Transverse colon (tissue), 4 donors: Measurements from ENCODE around the gene TLR5.

Experiments used
- EP300 ChIP-seq: sonication (generic); formaldehyde crosslinking; IDR thresholded peaks from one replicate; pipeline ENCODE4 v1.6.1; 2017; ENCODE audit warnings: antibody characterized with exemption, low read depth
- POLR2A ChIP-seq: fragments of 450-650 bp; IDR thresholded peaks from one replicate; pipeline ENCODE4 v1.6.1; 2016; ENCODE audit warnings: antibody characterized with exemption, mild to moderate bottlenecking, moderate library complexity
- POLR2AphosphoS5 ChIP-seq, 3 donors: sonication (generic); formaldehyde crosslinking; IDR thresholded peaks; one replicate each; pipeline ENCODE4 v1.6.1; 2016; ENCODE audit warnings: antibody characterized with exemption in 3 of 3
- TF ChIP-seq, protein P1 (sequence below), 5 experiments: fragments of 200-600 bp in 3 of 5; fragments of 450-650 bp in 2 of 5; sonication (generic) in 3 of 5; IDR thresholded peaks; 1 replicate in 2 of 5; 2 replicates in 3 of 5; pipeline ENCODE4 v1.5.1; 2016 to 2017; ENCODE audit warnings: antibody characterized with exemption in 5 of 5, inconsistent platforms in 3 of 5, mild to moderate bottlenecking in 2 of 5, moderate library complexity in 1 of 5

GRCh38 chr1:223109581-223110026, 33.4 kb downstream of the TLR5 start:
- TF ChIP-seq, protein P1, sequence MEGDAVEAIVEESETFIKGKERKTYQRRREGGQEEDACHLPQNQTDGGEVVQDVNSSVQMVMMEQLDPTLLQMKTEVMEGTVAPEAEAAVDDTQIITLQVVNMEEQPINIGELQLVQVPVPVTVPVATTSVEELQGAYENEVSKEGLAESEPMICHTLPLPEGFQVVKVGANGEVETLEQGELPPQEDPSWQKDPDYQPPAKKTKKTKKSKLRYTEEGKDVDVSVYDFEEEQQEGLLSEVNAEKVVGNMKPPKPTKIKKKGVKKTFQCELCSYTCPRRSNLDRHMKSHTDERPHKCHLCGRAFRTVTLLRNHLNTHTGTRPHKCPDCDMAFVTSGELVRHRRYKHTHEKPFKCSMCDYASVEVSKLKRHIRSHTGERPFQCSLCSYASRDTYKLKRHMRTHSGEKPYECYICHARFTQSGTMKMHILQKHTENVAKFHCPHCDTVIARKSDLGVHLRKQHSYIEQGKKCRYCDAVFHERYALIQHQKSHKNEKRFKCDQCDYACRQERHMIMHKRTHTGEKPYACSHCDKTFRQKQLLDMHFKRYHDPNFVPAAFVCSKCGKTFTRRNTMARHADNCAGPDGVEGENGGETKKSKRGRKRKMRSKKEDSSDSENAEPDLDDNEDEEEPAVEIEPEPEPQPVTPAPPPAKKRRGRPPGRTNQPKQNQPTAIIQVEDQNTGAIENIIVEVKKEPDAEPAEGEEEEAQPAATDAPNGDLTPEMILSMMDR (IDR thresholded peaks at IDR 0.05) = no peak
- no peak for TF ChIP-seq POLR2A
- no peak for TF ChIP-seq EP300
- no peak for TF ChIP-seq POLR2AphosphoS5 (IDR thresholded peaks at IDR 0.05)
